Posterior vena cava (tissue), 2 donors: ENCODE results near the gene RGS6. TPM values are rescaled to one million over a fixed set of nuclear protein-coding genes. Genes with fewer than 3 reads are reported as not detected.

ENCODE experiments used
- DNase-seq: peaks from one replicate; pipeline ENCODE4 v3.0.0-alpha.2; 2020; ENCODE audit warnings: low spot score
- intact Hi-C, 2 donors: fragments of 100-400 bp; cut with DNase I; formaldehyde crosslinking; loops; one replicate each; pipeline versions ENCODE4 v1.14.1 to v1.14.2; 2022 to 2023
- total RNA-seq, 2 donors: library from RNA; stranded (reverse); fragmentation: NEBNext Ultra II Directional; extraction: Animal tissue kit (Norgen Biotek cat#: 25700); gene quantifications; one replicate each; pipeline ENCODE4 v1.2.1, GENCODE V29; 2021
- donor health status: DM: yes; HTN: yes; CAD: no.
- donor health status: DM: yes; HTN: yes; CAD: no.

RGS6 gene
- total RNA-seq, 2 donors from 2014 or later, result 1.1 to 2.0 TPM

DNA sequence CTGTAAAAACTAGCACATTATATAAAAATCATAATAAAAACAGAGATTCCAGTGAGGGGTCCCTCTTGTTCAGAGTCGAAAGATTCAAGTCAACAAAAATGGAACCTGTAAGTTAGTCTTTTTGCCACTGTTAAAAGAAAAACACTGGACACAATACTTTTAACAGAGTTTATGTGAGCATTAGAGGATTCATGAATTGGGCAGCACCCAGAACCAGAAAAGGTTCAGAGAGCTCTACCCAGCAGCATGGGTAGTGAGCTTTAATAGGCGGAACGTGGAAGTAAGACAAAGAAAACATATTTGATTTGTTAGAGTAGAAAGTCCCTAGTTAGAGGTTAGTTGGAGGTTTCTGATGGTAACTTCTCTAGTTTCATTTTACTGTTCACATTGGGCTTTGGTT is 476.8 kb downstream of the RGS6 start:
- DNase-seq, result no peak
- intact Hi-C loops, result no loop called here

DNA sequence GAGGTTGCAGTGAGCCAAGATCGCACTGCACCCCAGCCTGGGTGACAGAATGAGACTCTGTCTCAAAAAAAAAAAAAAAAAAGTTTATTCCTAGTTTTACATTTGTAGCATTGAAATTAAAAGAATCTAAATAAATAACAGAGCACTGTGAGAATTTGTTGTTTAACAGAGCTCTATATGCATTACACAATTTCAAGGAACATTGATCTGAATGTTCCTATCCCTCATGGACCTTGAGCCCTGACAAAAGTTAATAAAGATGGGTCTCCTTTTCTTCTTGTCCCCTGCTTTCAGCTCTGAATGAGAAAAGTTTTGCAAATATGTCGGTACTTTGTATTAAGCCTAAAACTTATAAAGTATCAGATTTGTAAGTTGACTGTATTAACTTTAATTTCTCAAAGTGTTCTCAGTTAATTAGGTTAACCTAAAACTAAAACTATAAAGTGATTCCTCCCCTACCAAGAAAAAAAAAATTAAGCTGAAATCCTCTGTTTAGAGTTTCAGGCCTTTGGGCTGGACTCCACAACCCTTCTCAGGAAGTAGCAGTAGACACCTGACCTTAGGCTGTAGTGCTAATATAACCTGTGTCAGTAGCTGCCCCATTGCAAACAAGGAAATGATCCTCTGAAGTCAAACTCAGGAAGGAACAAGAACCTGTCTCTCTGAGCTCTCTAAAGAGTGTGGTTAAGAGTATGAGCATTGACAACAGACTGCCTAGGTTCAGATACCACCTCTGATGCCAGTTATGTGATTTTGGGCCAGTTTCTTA is 484.0 kb downstream of the RGS6 start:
- intact Hi-C loops, result no loop called here
- DNase-seq, result no peak

DNA sequence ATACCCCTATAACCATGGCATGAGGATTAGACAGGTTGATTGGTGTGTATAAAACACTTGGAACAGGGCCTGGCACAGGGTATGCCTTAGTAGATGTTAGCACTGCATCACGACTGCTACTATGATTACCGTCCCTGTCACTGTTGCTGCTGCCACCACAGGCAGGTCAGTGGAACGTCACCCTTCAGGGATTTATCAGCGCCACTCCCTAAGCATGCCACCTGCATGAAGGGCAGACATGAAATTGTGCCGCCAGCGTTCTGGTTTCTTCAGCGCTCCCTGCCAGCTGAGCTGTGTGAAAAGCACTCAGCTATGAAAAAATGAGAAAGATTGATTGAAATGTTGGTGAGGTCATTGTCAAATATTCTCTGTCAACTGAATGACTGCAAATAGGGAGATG is 484.7 kb downstream of the RGS6 start:
- DNase-seq, result no peak
- intact Hi-C loops, result no loop called here

DNA sequence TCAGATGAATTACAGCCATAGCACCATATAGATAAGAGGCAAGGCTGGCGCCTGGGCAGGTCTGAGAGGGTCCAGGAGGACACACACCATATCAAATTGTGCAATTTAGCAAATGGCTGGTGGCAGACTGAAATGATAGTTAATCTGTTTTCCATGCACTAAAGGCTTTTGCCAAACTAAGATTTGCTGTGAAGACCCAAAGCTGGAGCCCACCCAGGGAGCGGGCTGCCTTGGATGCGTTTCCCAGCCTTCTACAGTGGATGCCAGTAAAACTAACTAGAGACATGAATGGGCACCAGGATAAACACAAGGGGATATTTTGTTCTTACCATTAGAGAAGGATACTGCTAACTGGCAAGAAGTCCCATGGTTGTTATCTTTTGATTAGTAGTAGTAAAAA is 486.6 kb downstream of the RGS6 start:
- DNase-seq, result no peak
- intact Hi-C loops, result no loop called here

DNA sequence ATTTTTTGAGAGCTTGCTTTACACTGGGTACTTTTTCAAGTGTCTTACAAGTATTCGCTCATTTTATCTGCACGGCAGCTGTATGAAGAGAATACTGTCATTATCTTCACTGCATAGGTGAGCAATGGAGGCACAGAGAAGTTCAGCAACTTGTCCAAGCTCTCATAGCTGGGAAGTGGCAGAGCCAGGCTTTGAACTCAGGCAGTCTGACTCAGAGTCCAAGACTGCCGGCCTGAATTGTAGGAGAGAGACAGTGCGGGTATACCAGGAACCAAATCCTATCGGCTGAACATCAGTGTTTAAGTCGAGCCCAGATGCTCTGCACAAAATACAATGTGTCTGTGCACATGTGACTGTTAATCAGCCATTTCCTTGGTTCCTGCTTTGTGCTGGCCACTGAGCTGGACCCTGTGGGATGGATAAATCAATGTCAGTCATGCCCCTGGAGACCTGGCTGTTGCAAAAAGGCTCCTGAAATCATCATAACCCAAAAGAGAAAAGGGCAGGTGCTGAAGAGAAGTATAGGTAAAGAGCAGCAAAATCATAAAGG is 487.1 kb downstream of the RGS6 start:
- no peak for DNase-seq
- intact Hi-C loops, result no loop called here

DNA sequence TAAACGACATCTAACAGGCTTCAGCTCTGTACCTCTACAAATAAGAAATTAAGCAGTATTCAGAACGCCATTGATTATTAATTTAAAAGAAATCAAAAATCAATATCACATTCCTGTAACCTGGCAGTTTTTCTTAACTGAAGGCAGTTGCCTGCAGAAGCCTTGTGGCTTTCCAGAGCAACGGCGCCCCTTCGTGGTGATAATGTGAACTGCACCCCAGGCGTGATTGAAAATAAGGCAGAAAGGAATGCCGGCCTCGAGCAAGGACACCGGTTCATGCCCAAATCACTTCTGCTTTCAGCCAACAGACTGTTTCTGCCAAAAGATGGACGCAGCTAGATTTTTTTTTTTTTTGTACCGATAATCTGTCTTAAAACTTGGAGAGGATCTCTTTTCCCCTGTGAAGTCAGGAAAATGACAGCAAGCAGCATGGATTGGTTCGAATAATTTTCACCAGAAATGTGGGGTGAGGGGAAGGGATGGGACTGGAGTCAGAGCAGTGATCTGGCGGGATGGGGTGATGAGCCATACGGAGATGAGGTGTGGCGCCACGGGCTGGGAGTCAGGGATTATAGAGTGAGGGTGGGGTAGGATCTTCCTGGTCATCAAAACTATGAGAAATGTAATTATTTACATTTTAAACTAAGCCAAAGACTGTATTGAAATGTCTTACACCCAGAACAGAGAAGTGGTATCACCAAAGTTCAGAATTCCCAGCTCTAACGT is 488.7 kb downstream of the RGS6 start:
- peak; percentile 89 for DNase-seq
- intact Hi-C loops, result loop anchor here in 1 of 2 donors (10.0 kb wide), 1 partner anchor 1536 kb away; no protein-coding TSS in a partner anchor

DNA sequence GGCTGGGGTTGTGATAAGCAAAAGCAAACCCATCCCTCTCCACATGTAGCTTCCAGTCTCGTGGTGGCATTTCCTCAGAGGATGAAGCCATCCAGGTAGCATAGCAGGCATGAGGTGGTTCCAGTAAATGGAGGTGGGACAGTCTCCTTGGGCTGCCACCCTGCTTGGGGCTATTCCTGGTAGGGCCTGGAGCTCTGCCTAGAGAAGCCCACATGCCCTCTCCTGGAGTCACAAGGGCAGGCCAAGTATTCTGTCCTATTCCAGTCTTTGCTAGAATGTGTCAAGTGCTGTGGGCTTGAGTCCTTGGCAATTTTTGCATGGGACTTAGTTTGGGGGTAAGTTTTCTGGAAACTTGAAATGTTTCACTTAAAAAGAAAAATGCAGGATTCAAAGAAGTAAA is 491.7 kb downstream of the RGS6 start:
- intact Hi-C loops, result loop anchor here in 1 of 2 donors (10.0 kb wide), 1 partner anchor 1539 kb away; no protein-coding TSS in a partner anchor
- DNase-seq, result no peak

DNA sequence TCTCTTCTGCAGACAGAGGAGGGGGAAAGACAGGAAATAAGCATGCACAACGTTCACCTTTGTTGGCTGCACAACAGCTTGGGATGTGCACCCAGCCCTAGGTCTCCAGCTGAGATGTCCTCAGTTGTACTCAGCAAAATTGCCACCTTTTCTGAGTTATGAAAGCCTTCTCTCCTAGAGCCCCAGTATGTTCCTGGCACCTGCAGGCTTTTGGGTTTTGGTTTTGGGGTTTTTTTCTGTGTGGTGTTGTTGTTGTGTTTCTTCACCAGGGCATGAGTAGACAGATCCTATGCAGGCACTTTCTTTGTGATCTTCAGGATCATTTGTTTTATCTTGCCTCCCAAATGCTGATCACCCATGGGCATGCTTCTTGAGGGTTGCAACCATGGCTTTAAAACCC is 498.2 kb downstream of the RGS6 start:
- intact Hi-C loops, result no loop called here

DNA sequence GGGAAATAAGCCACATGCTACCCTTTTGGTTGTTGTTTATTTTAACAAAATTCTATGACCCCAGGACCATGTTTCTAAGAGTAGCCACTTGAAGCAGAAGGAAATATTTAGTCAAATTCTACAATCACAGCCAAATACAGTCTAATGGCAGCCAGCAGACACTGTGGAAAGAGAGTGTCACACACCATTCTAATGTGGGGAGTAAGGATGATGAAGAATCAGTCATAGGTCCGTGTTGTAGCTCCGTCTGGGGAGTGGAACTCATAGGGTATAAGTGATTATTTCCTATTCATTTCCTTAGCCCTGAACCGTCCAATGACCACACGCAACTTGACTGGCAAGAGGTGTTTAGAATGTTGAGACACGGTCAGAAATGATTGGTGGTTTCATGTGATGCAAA is 500.5 kb downstream of the RGS6 start:
- intact Hi-C loops, result no loop called here

More for the DNA sequence above, 498.2 kb downstream of the RGS6 start:
- no peak for DNase-seq

DNA sequence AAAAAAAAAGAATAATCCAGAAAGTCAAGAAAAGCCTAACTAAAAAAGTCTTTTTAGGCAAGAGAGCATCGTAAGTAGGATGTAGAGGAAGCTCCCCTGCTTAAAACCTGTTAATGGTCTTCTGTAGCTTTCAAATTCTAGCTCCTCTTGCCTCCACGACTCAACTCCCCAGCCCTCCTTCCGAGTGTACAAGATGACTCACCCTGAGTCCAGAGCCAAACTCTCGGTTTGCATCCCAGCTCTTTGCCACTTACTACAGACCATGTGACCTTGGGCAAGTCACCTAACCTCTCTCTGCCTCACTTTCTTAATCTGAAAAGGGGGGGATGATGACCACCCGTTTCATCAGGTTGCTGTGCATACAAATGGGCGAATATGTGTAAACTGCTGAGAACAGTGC is 501.3 kb downstream of the RGS6 start:
- intact Hi-C loops, result no loop called here
- DNase-seq, result no peak

More for the DNA sequence above, 500.5 kb downstream of the RGS6 start:
- DNase-seq, result no peak

DNA sequence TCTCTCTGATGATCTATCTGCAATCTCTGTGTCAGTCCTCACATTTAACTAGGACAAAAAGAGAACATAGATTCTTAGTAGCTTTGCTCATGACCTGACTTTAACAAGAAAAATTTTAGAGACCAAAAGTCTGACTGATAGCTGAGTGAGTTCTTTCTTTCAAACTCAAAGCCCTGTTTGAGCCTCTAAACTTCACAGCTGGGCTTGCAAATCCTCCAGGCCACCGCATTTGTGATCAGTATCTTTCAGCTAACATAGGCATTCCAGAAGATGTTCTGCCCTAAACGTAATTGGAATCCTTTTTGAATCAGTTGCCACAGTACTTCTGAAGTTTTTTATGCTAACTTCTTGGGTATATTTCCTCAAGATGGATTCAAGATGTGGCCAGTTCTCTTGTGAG is 502.6 kb downstream of the RGS6 start:
- intact Hi-C loops, result no loop called here
- no peak for DNase-seq

DNA sequence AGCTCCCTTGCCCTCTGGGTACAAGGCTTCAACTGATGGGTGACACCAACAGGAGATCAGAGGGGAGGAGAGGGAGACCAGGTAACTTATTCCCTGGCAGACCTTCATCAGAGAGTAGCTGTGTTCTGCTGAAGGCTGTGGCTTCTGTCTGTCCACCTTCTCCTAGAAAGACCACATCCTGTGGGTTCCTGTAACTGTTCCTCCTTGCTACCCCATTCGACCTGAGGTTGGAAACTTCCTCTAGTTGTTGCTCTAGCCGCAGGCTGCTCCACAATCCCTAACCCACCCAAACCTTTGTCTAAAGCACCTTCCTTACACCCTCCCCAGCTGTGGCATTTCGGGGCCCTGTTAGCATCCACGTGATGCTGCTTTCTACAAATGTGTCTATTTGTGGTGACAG is 507.5 kb downstream of the RGS6 start:
- DNase-seq, result no peak
- intact Hi-C loops, result no loop called here

DNA sequence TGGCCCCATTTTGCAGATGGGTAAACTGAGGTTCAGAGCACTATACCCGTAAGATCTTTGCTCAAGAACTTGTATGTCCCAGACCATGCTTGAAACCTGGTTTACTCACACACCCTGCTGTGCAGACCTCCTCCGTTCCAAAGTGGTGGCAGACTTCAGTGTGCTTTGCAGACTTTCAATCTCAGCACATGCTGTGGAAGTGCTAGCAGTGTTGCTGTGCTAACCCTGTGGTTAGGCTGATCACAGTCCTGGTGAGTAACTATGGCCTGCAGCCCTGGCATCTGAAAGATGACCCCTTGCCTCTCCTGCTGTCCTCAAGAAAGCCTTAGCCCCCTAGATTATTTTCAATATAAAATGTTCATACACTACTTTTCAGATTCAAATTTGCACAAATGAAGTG is 511.0 kb downstream of the RGS6 start:
- no peak for DNase-seq

DNA sequence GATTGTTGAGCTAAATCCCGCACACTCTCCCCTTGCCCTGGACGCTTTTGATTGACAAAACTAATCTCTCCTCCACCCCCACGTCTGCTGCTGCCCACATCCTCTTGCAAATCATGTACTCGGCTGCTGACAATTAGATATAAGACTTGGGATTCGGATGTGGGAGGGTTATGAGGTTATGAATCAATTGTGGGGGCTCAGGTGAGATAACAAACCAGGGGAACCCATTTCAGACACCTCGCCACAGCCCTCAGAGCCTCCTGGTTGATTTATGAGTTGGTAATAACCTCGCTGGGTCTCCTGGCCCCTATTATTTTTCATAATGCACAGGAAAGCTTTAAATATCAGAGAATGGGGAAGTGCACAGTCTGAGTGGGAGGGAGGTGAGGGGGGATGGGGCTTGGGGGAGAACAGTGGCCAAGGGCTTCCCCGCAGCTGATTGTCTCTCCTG is 511.8 kb downstream of the RGS6 start:
- no peak for DNase-seq
- intact Hi-C loops, result no loop called here

More for the DNA sequence above, 511.0 kb downstream of the RGS6 start:
- intact Hi-C loops, result no loop called here

DNA sequence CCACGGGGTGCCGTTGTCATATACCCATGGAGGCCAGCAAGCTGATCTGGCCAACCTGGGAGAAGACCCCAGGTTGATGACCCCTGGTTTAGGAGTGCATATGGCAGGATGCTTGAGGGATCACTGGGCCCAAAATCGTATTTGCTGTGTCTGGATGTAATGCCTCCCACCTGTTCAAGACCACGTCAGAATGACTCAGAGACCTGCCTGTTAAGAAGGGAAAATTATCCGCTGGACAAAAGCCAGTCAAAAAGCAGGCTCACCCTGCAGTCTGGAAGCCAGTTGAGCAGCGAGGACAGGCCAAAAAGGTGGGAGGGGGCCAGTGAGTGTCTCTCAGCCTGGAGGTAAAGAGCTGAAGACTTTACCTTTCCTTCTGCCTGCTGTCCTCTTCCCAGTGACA is 512.5 kb downstream of the RGS6 start:
- intact Hi-C loops, result no loop called here
- DNase-seq, result no peak

DNA sequence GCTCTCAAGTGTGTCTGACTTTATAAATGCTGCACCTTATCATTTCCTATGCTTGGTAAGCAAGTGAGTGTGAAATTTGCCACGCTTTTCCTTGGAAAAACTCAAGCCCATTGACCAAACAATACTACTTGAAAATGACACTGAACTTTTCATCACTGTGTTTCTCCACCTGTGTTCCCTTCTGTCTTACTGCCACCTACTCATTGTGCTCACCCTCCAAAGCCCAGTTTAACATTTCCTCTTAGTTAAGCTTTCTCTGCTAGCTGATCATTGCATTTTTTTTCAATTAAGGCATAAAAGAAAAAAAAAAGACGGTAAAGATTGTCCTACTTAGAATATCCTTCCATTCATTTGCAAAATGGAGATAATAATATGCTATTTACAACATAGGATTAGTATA is 516.0 kb downstream of the RGS6 start:
- no peak for DNase-seq
- intact Hi-C loops, result no loop called here

DNA sequence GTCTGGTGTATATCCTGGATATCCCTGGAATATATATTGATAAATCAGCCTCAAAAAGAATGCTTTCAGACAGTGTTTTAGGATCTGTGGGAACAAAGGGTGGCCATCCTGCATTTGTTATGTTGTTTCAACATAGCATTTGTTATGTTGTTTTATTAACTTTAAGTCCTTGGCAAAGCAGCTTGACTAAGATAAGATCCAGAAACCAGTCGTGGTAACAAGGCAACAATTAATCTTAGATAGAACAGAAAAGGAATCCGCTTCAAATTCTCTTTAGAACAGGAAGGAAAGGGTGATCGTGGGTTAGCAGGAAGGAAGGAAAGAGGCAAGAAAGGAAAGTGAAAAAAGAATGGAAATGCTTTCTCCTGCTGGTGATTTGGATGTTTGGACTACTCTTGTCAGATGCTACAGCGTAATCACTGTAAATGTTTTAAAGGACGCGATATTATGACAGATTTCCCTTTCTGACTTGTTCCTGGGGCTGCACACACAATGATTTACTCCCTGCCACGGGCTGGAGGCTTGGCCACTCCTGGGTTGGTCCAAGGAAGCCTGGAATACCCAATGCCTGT is 518.3 kb downstream of the RGS6 start:
- intact Hi-C loops, result no loop called here
- DNase-seq, result no peak

DNA sequence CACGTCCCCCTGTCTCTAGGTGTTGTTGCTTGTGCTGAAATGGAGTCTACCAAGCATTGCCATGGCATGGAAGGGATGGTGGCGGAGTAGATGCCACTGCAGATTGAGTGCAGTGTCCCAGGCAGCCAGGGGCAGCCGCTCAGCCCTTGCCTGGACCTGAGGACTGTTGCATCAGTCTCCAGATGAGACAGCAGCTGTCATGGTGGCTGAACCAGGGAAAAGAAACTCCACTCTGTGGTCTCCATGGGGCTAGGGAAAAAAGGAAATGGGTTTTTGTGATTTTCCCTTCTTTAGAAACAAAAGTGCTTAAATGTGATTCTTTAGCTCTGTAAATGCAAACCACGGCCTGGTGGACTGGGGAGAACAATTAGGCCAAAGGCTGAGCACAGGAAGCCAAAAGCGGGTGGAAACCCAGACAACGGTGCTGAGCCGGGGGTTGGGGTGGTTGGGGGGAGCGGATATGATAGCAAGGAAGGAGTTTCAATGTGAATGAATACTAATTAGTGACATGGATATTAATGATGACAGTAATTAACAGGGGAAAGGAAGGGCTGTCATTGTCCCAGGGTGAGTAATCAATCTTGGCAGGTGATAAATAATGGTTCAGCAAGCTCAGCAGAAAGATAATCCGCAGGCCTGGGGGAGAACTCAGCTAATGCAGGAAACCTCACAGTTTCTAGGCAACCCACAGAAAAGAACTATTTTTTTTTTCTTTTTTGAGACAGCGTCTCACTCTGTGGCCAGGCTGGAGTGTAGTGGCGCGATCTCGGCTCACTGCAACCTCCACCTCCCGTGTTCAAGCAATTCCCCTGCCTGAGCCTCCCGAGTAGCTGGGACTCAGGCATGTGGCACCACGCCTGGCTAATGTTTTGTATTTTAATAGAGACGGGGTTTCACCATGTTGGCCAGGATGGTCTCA is 519.1 kb downstream of the RGS6 start:
- intact Hi-C loops, result no loop called here
- DNase-seq, result no peak

DNA sequence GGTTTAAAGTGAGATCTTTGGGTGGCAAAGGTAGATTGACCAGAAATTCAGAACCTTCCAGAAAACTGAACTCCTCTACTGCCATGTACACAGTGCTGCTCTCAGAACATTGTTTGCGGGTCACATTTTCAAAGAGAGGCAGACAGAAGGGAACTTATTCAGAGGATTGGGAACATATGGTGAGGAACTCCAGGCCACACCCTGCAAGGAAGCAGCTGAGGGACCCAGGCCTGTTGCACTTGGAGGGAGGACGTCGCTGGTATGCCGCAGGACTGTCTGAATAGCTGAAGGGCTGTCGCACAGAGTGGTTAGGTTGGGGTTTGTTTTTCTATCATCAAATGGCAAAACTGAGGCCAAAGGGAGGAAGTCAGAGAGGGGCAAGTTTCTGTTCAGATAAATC is 520.5 kb downstream of the RGS6 start:
- DNase-seq, result no peak
- intact Hi-C loops, result no loop called here
